Inflammatory macrophage treated with lipopolysaccharide for 4 hours (primary cell): Measurements from ENCODE around the gene DUSP16.
"Not testable (repeated sequence)": the region's sequence is repeated elsewhere in the genome, so short reads cannot be mapped to it uniquely, and the experiment has no call there.

Experiments
- DNase-seq: peaks from one replicate; pipeline ENCODE4 v3.0.0-alpha.2; 2020

The DUSP16 gene, protein sequence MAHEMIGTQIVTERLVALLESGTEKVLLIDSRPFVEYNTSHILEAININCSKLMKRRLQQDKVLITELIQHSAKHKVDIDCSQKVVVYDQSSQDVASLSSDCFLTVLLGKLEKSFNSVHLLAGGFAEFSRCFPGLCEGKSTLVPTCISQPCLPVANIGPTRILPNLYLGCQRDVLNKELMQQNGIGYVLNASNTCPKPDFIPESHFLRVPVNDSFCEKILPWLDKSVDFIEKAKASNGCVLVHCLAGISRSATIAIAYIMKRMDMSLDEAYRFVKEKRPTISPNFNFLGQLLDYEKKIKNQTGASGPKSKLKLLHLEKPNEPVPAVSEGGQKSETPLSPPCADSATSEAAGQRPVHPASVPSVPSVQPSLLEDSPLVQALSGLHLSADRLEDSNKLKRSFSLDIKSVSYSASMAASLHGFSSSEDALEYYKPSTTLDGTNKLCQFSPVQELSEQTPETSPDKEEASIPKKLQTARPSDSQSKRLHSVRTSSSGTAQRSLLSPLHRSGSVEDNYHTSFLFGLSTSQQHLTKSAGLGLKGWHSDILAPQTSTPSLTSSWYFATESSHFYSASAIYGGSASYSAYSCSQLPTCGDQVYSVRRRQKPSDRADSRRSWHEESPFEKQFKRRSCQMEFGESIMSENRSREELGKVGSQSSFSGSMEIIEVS

DNA sequence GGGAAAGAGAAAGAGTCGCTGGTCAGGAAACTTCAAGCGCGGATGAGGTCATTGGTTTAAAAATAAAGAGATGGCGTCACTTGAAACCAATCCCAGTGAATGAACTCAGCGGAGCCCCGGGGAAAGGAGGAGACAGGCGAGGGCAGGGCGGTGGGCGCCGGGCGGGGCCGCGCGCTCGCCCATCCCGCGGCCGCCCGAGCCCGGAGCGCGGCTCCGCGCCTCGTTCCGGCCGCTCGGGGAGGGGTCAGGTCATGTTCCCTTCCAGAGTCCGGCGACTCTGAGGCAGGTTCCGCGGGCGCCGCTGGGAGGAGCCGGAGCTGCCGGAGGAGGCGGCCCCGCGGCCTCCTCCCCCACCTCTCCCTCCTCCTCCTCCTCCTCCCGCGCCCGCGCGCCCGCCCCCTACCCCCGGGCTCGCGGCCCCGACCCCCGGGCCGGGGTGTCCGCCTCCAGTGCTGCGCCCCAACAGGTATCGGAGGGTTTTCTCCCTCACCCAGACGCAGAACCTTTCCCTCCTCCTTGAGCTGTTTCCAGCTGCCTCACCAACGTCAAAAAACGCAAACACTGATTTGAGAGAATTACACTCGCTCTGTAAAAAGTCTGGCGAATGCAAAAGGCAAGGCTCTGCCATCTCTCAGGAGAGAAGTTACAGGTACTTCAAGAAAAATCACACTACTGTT lies at the start of gene DUSP16:
DUSP16 (minus strand) TSS at position 279 of the 677 bp plus-strand sequence. CDS start 41,765 bp downstream, outside the sequence.
- peak; percentile 95 for DNase-seq

DNA sequence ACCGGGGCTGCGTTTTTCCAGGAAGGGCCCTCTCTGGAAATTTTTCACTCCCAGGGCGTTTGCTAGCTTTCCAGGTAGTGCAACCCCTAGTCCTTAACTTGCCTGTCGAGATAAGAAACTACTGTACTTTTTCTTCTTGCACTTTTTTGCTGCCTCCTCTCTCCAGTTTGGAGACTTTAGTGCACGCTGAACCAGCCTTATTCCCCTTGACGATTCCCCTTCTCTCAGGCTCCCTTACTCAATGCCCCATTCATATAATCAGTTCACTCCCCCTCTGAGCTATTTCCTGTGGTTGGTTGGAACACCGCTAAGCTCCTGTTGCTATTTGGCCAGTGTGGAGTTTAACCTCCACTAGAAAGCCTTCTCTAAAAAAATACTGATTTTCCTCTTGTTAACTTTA lies 49.7 kb upstream of the DUSP16 start:
- DNase-seq = peak; percentile 64

DNA sequence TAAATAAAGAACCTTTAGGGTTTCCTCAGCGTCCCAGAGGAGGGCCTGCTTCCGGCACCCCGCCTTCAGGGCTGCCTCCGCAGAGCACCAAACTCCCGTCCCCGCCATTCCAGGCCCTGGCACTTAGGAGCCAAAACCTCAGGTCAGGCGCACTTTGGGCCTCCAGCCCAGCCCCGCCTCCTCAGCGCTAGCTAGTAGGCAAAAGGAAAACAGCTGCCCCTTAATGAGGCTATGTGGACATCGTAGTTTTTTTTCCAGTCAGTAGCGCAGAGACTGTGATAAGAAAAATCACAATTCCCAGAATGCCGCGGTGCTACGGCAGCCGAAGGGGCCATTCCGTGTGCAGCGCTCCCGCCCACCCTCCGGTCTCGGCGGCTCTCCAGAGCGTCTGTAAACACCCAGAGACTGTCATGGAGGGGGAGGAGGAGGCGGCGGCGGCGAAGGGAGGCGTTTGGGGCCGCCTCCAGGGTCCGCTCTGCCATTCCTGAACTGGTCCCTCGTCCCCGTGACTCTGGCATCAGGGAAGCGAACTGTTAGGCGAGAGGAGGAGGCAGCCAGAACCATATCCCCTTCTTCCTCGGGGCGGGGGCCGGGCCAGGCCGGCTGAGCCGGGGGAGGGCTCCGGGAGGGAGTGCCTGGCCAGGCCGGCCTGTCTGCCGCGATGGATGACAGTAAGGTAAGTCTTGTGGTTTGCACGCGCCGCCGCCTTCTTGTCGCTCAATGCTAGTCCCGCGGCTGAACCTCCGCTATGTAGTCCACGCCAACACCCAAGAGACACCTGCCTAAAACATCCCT lies 49.0 kb upstream of the DUSP16 start, which contains the start of gene CREBL2:
CREBL2 (plus strand) TSS at position 365 of the 795 bp plus-strand sequence; CDS start at position 662, 297 bp downstream.
- DNase-seq = peak; percentile 93

DNA sequence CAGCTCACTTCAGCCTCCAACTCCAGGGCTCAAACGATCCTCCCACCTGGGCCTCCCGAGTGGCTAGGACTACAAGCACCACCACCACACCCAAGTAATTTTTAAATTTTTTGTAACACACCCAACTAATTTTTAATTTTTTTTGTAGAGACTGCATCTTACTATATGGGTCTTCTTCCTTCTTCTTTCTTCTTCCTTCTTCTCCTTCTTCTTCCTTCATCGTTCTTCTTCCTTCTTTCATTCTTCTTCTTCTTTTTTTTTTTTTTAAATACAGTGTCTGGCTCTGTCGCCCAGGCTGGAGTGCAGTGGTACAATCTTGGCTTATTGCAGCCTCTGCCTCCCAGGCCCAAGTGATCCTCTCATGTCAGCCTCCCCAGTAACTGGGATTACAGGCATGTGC lies 48.0 kb upstream of the DUSP16 start:
- DNase-seq = no peak

DNA sequence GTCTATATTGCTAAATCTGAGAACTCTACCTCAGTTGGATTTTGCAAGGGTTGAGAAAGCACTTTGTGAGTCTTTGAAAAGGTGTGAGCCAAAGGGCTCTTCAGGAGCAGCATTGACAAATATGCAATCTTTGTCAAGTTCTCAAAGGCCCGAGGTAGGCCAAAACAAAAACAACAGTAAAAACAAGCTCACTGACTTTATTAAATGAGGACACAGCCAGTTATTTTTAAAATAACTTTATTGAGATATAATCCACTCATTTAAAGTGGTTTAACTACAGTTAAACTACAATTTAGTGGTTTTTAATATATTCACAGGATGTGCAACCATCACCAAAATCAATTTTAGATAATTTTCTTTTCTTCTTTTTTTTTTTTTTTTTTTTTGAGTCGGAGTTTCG lies 47.0 kb upstream of the DUSP16 start:
- DNase-seq = no peak

DNA sequence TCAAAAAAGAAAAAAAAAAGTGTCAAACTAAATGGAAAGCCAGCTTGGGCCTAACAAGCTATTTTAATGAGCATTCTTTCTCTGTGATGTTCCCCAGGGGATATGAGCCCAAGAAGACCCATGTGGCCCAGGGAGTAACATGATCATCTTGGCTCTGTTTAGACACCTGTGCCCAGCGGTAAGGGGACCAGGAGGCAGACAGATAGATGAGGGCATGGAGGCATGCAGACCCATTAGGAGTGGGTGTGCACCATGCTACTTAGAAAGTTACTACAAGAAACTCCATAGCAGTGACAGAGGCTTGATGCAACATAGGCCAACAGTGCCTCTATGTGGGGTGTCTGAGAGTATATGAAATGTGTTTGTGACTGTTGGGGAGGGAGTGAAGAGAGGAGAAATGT lies 45.9 kb upstream of the DUSP16 start:
- DNase-seq = no peak

DNA sequence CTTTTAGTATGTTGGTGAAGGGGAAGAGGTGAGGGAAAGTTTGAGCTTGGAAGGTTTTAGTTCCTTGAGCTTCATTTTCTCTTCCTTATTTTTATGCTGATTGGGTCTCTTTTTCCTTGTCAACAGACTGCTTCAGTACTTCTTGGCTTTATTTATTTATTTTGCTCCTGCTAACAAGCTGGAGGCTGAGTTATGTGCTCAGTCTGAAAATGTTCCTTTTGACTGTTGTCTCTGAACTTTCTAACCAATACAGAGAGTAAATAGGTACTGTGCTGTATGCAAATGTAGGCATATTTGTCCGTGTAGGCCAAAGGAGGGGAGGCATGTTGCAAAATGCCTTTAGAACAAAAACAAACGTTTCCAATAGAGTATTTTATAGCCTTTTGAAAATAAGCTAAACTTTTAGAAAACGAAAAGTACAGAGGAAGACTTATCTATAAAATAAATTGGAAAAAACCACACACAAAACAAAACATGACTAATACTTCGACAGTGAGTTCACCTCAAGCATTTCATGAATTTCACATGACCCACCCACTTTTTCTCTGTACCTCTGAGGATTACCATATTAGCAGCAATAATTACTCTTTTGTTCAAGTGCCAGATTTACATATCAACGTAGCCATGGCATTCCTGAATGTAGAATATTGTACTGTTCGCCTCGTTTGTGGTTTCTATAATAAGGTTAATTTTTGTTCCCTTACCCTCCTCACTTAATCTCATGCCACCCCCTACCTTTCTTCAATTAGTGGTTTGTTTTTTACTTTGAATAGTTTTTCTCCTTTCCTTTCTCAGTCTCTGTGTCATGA lies 44.3 kb upstream of the DUSP16 start:
- DNase-seq = peak; percentile 79

DNA sequence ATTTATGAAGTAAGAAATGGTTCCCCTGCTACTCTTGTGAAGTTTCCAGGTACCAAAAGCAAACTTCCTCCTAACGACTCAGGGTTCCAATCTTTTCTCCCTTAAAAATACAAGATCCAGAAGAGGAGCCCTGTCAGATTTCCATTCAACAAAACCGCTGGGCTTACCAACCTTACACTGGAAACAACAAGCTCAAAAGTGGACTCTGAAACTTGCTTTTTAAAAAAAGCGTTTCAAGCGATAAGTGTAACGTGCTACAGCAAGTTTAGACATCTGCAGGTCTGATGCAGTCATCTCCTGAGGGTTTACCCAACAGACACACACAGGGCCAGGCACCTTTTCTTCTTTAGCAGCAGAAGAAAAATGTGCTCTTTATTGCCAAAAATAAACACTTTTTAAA lies 42.1 kb upstream of the DUSP16 start:
- no peak for DNase-seq

DNA sequence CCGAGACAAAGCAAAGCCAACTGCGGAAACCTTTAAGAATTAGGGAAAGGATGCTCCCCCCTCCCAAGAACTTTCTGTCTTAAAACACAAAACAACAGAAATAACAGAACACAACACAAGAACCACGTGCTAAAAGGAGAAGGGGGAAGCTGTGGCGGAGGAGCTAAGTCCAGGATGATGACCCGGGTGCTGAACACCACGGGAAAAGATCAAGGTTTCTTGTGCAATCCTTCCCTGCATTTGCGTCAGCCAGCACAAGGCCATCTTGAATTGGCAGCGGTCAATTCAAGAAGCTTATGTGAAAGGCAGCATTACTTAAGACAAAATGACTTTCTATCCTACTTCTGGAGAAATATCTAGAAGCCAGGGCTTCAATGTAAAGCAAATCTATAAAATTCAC lies 38.0 kb upstream of the DUSP16 start:
- peak; percentile 92 for DNase-seq

DNA sequence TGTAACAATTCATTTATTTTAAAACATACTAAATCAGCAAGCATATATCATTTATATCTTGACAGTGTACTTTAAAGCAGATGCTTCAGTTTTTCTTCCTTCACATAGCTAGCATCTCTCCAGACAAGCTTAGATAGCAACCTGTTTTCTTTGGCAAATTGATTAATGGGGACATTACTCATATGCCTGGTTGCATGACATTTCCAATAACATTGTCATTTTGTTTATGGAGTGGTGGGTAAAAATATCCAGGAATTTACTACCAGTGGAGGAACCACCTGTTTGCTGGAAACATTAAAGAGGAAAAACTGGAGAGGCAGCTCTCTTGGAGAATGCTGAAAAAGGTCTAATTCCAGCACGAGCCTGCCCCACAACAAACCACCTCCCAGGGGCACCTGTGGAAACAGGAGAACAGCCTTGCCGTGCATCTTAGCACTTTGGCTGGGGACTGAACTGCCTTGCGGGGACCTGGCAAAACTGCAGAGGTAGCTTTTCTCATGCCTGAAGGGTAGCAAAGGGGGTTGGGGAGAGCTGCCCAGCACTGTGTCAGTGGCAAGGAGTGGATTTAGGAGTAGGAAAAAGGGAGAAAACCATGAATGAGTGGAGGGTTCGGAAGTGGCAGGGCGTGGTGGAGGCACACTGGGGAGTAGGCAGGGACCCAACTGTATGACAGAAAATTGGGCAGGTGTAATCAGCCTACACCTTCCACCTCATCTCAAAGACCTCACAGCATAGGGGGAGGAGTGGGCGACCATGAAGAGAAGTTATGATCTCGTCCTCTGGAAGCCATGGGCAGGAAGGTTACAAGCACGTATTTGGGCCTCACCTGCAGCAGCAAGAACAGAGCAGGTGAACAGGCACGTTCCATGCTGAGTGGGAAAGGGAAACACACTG lies 37.3 kb upstream of the DUSP16 start:
- DNase-seq = no peak

DNA sequence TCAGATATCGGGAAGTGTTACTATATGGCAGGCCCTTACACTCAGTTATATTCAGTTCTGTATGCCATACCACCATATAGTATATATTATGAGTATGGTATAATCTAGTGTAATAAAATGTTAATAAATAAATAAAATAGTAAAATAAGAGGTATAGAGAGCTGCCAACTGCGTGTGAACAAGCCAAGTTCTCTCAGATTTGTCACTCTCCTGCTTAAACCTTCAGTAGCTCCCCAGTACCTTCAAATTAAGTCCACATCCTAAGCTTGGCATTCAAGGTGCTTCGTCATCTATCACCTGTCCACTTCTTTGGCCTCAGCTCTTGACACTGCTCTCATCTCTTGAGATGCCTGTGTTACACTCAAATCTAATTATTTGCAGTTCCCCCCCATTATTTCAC lies 36.2 kb upstream of the DUSP16 start:
- DNase-seq = no peak

DNA sequence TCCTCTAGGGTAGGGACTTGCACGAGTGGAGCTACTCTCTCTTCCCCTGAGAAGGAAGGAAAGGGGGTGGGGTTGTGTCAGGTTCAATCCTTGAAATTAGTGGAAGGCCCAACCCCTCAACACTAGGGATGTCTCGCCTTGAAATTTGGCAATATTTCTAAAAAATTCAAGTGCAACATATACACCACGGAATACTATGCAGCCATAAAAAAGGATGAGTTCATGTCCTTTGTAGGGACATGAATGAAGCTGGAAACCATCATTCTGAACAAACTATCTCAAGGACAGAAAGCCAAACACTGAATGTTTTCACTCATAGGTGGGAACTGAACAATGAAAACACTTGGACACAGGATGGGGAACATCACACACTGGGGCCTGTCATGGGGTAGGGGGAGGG lies 33.9 kb upstream of the DUSP16 start:
- DNase-seq = not testable (repeated sequence)

DNA sequence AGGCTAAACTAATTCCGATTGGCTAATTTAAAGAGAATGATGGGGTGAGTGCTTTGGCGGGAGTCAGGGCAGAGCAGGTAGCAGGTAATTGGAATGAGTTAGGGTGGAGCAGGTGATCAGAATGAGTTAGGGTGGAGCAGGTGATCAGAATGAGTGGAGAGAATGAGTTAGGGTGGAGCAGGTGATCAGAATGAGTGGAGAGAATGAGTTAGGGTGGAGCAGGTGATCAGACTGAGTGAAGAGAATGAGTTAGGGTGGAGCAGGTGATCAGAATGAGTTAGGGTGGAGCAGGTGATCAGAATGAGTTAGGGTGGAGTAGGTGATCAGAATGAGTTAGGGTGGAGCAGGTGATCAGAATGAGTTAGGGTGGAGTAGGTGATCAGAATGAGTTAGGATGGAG lies 33.3 kb upstream of the DUSP16 start:
- DNase-seq = not testable (repeated sequence)

DNA sequence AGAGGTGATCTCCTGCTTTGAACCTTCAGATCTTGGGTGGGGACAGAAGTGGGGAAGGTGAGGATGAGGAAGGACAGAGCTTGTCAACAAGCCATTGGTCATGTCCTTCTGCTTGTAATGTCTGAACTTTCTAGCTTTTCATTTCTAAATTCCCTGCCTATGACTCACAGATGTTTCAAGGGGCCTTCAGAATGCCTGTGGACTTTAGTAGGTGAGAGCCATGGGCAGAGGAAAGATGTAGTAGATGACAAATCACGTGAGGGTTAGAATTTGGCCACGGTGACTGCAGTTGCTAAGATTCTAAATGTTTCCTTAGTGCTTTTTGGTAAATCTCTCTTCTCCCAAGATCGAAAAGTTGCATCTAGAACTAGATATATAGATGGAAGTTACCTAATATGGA lies 30.3 kb upstream of the DUSP16 start:
- no peak for DNase-seq

DNA sequence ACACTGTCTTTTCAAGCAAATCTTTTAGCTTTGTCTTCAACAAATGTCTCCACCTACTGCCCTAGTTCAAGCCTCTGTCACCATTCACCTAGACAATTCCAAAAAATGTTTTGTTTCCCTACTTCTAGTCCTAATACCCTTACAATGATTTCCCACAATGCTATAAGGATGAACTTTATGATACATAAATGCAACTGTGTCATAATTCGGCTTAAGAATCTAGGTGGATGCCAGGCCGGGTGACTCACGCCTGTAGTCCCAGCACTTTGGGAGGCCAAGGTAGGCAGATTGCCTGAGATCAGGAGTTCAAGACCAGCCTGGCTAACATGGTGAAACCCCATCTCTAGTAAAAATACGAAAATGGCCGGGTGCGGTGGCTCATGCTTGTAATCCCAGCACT lies 28.3 kb upstream of the DUSP16 start:
- DNase-seq = no peak

DNA sequence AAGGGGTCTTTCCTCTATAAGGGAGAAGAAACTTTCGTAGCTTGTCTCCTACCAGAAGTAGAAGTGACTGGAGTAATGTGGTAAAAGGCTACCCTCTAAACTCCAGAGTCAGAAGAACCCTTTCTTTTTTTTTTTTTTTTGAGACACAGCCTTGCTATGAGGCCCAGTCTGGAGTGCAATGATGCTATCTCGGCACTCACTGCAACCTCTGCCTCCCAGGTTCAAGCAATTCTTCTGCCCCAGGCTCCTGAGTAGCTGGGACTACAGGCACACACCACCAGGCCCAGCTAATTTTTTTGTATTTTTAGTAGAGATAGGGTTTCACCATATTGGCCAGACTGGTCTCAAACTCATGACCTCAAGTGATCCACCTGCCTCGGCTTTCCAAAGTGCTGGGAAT lies 25.8 kb upstream of the DUSP16 start:
- DNase-seq = not testable (repeated sequence)

DNA sequence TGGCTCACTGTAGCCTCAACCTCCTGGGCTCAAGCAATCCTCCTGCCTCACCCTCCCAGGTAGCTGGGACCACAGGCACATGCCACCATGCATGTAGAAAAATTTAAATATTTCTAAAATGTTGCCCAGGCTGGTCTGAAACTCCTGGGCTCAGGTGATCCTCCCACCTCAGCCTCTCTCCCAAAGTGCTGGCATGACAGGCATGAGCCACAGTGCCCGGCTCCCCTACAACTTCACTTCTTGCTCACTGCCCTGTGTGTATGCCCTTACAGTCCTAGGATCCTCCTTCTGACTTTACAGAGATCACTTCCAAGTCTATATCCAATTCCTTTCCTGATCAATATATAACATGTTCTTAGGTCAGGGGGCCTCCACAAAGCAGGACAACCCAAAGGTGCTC lies 25.2 kb upstream of the DUSP16 start:
- DNase-seq = no peak

DNA sequence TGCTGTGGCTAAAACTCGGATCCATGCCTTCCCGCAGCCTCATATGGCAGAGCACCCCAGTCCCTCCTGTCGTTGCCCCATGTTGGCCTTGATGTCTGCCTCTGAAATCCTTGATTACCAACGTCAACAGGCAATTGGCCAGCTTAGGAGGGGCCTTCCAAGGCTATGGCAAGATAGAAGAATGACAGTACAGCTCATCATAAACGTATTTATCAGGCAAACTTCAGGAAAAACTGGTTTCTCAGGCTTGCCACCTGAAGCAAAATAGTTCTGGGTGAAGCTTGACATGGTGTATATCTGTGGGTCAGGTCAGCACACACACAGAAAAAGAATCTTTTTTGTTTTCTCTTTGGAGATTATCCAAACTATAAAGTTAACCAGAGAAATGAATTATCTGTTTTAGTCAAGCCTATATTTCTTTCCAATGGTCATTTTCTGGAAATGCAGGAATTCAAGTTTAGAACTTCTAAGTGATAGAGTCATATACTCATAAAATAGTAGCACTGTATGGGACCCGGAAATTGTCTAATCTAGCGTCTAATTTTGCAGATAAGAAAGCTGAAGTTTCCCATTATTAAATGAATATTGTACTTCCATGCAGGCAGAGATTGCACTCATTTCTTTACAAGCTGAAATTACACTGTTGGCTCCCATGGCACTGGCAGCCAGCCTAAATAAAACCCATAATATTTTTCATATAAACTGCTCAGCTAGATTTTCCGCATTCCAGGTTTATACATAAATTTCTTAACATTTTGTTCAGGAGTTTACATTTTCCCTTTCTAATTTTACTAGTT lies 24.4 kb upstream of the DUSP16 start:
- DNase-seq = no peak

DNA sequence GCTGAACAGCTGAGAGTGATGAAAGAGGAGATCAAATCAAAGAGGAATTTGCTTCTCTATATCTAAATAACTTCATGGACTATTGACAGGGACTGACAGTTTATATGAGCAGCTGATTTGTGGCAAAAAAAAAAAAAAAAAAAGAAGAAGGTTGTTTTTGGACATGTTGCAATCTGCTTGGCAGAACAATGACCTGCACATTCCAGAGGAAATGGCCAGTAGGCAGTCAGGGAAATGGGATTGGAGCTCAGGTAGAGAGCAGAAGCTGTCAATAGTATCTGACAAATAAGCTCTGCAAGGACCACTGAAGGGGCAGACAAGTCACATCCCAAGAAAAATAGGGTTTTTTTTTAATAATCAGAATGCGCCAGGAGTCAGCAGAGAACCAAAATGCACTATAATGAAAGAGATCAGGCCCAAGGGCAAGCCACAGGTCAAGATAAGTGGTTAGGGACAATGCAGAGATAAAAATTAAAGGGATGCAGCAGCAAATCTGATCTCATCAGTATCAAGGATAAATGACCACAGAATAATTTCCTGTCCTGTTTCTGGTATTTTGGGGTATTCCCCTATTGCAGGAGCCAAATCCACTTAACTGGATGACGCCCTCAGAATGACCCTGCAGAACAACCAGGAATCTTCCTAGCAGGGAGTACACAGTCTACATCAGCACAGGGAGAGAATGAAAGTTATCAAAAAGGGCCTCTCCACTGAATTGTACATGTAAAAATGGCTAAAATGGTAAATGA lies 22.6 kb upstream of the DUSP16 start:
- DNase-seq = peak; percentile 54
